IMR-90 (cell line): ENCODE results near the gene ARHGEF37. TPM values are rescaled to one million over a fixed set of nuclear protein-coding genes. Genes with fewer than 3 reads are reported as not detected.

Experiments
- ATAC-seq: fragments of 200-7000 bp; cut with Tn5 transposase; 2 replicates; pipeline ENCODE4 v1.9.1; 2020; ENCODE audit warnings: low read depth, mild to moderate bottlenecking, moderate library complexity
- BruUV-seq: library from RNA; stranded (reverse); fragments of 400-500 nt; replicated peaks from 2 replicates; lab custom pipeline; 2021; lab: Mats Ljungman, UMichigan
- CTCF ChIA-PET: fragments of 300-600 bp; formaldehyde crosslinking; extraction: SDS; loops from one replicate; lab custom pipeline; 2021; ENCODE audit warnings: antibody characterized with exemption; lab: Yijun Ruan, JAX
- POLR2A ChIA-PET: fragments of 300-600 bp; sonication (Branson Sonifier 250); formaldehyde crosslinking; loops from one replicate; lab custom pipeline; 2022; ENCODE audit warnings: antibody characterized with exemption; ENCODE audit not compliant: unreplicated experiment; lab: Charles Lee
- DNase-seq: peaks from one replicate; pipeline ENCODE4 v3.0.0; 2013
- H2AFZ ChIP-seq: replicated peaks from 2 replicates; pipeline ENCODE3; 2013; ENCODE audit warnings: low read length, mild to moderate bottlenecking; ENCODE audit not compliant: poor library complexity
- H2AK5ac ChIP-seq: 2 replicates; pipeline ENCODE4 v1.6.1; 2013; ENCODE audit warnings: low read depth, low read length, inconsistent platforms
- H2AK9ac ChIP-seq: replicated peaks from 2 replicates; pipeline ENCODE3; 2013; ENCODE audit warnings: mild to moderate bottlenecking, low read depth, low read length, moderate library complexity; ENCODE audit not compliant: poor library complexity
- H2BK120ac ChIP-seq: 2 replicates; pipeline ENCODE4 v1.6.1; 2013; ENCODE audit warnings: low read depth, low read length, inconsistent platforms
- H2BK15ac ChIP-seq: 3 replicates; pipeline ENCODE4 v1.6.1; 2013; ENCODE audit warnings: low read depth, low read length, inconsistent platforms
- H2BK20ac ChIP-seq: 2 replicates; pipeline ENCODE4 v1.6.1; 2013; ENCODE audit warnings: low read depth, mild to moderate bottlenecking, inconsistent platforms, low read length, moderate library complexity
- H2BK5ac ChIP-seq: 2 replicates; pipeline ENCODE4 v1.6.1; 2013; ENCODE audit warnings: mild to moderate bottlenecking, low read depth, low read length, inconsistent platforms; ENCODE audit not compliant: poor library complexity, severe bottlenecking
- H3K14ac ChIP-seq: replicated peaks from 2 replicates; pipeline ENCODE4 v1.6.1; 2013; ENCODE audit warnings: low read depth, low read length, inconsistent platforms
- H3K18ac ChIP-seq: 2 replicates; pipeline ENCODE4 v1.6.1; 2013; ENCODE audit warnings: low read depth, low read length, control low read depth
- H3K23ac ChIP-seq: 2 replicates; pipeline ENCODE4 v1.6.1; 2013; ENCODE audit warnings: low read depth, low read length, inconsistent platforms
- H3K27ac ChIP-seq: 2 replicates; pipeline ENCODE4 v1.5.1; 2013; ENCODE audit warnings: mild to moderate bottlenecking, control low read depth, low read length; ENCODE audit not compliant: insufficient read depth
- H3K27me3 ChIP-seq: 2 replicates; pipeline ENCODE4 v1.6.1; 2013; ENCODE audit warnings: low read length; ENCODE audit not compliant: control insufficient read depth, insufficient read depth
- H3K36me3 ChIP-seq: 2 replicates; pipeline ENCODE4 v1.6.1; 2013; ENCODE audit warnings: low read length, mixed read lengths; ENCODE audit not compliant: control insufficient read depth, insufficient read depth
- H3K4ac ChIP-seq: 2 replicates; pipeline ENCODE4 v1.6.1; 2013; ENCODE audit warnings: low read depth, low read length, inconsistent platforms
- H3K4me1 ChIP-seq: 2 replicates; pipeline ENCODE4 v1.6.1; 2013; ENCODE audit warnings: low read length, mixed read lengths; ENCODE audit not compliant: control insufficient read depth, insufficient read depth
- H3K4me2 ChIP-seq: 2 replicates; pipeline ENCODE4 v1.6.1; 2013; ENCODE audit warnings: low read depth, mild to moderate bottlenecking, control low read depth, low read length, moderate library complexity
- H3K4me3 ChIP-seq: 2 replicates; pipeline ENCODE4 v1.5.1; 2013; ENCODE audit warnings: low read depth, mild to moderate bottlenecking, control low read depth, low read length, moderate library complexity; ENCODE audit not compliant: insufficient read depth
- H3K56ac ChIP-seq: 2 replicates; pipeline ENCODE4 v1.6.1; 2013; ENCODE audit warnings: low read length, inconsistent platforms; ENCODE audit not compliant: insufficient read depth; ENCODE audit errors: extremely low read depth
- H3K79me1 ChIP-seq, 2 experiments: 2 replicates each; pipeline ENCODE4 v1.6.1; 2013; ENCODE audit warnings: low read length in 2 of 2, inconsistent platforms in 1 of 2, low read depth in 1 of 2
- H3K9ac ChIP-seq: 2 replicates; pipeline ENCODE4 v1.6.1; 2013; ENCODE audit warnings: low read depth, low read length, control low read depth
- H3K9me1 ChIP-seq: 2 replicates; pipeline ENCODE4 v1.6.1; 2013; ENCODE audit warnings: low read length, inconsistent platforms; ENCODE audit not compliant: insufficient read depth
- H3K9me3 ChIP-seq: 2 replicates; pipeline ENCODE4 v1.6.1; 2013; ENCODE audit warnings: low read length; ENCODE audit not compliant: control insufficient read depth, insufficient read depth
- H4K20me1 ChIP-seq: 2 replicates; pipeline ENCODE4 v1.6.1; 2013; ENCODE audit warnings: low read length, inconsistent platforms; ENCODE audit not compliant: insufficient read depth
- H4K5ac ChIP-seq: 2 replicates; pipeline ENCODE4 v1.6.1; 2013; ENCODE audit warnings: mild to moderate bottlenecking, low read depth, low read length, control low read depth
- H4K8ac ChIP-seq, 2 experiments: 2 replicates each; pipeline ENCODE4 v1.6.1; 2013; ENCODE audit warnings: low read depth in 2 of 2, low read length in 2 of 2, control low read depth in 1 of 2, inconsistent platforms in 1 of 2
- H4K91ac ChIP-seq: 2 replicates; pipeline ENCODE4 v1.6.1; 2013; ENCODE audit warnings: low read depth, low read length, inconsistent platforms; ENCODE audit not compliant: insufficient read depth
- CTCF ChIP-seq: conservative IDR thresholded peaks from 2 replicates; pipeline ENCODE4 v1.5.1; 2012; ENCODE audit warnings: mild to moderate bottlenecking, low read depth, low read length, improper control_type of control experiment
- POLR2A ChIP-seq: IDR thresholded peaks from 2 replicates; pipeline ENCODE4 v1.6.1; 2012; ENCODE audit warnings: mild to moderate bottlenecking, low read depth, low read length
- RAD21 ChIP-seq: IDR thresholded peaks from 2 replicates; pipeline ENCODE4 v1.6.1; 2012; ENCODE audit warnings: low read length, improper control_type of control experiment
- RCOR1 ChIP-seq: IDR thresholded peaks from 2 replicates; pipeline ENCODE4 v1.6.1; 2012; ENCODE audit warnings: mild to moderate bottlenecking, low read length, improper control_type of control experiment; ENCODE audit not compliant: insufficient replicate concordance
- RFX5 ChIP-seq: IDR thresholded peaks from 2 replicates; pipeline ENCODE4 v1.8.0; 2012; ENCODE audit warnings: low read depth, mild to moderate bottlenecking, low read length, moderate library complexity
- USF2 ChIP-seq: fragments of 150-350 bp; IDR thresholded peaks from 2 replicates; pipeline ENCODE4 v1.6.1; 2017; ENCODE audit warnings: mild to moderate bottlenecking, antibody characterized with exemption, low read length, low read depth
- WGBS, 2 experiments: methylation state at CpG; one replicate each; pipeline versions ENCODE4 v1.1.5 to v1.1.7; 2013; ENCODE audit warnings: missing lambda C conversion rate in 2 of 2; ENCODE audit not compliant: insufficient read length in 1 of 2; ENCODE audit errors: extremely low coverage in 2 of 2; 5-methylcytosine and 5-hydroxymethylcytosine counted together
- dilution Hi-C: fragments of 300-500 bp; cut with HindIII; formaldehyde crosslinking; loops from one replicate; pipeline ENCODE4 v1.14.3; 2018; ENCODE audit warnings: low sequenced_read_pairs; ENCODE audit not compliant: unreplicated experiment
- in situ Hi-C: fragments of 300-500 bp; cut with MboI; formaldehyde crosslinking; loops from 3 replicates; pipeline ENCODE4 v1.14.3; 2019; ENCODE audit warnings: low sequenced_read_pairs, inconsistent platforms, mixed read lengths
- intact Hi-C: fragments of 100-400 bp; cut with micrococcal nuclease; formaldehyde crosslinking; loops from 2 replicates; pipeline ENCODE4 v1.10.0; 2022
- polyA plus RNA-seq, 3 experiments: library from polyadenylated mRNA; depleted of rRNA; stranded (reverse); fragments of >200 nt; gene quantifications; 2 replicates each; pipeline ENCODE4 v1.2.3, GENCODE V29; 2012; ENCODE audit warnings: low replicate concordance in 1 of 3
- total RNA-seq: library from RNA; depleted of rRNA; stranded (reverse); fragments of >200 nt; gene quantifications from 2 replicates; pipeline ENCODE4 v1.2.3, GENCODE V29; 2012

Gene ARHGEF37
- total and polyA plus RNA-seq, 2 of the 4 experiments (the other 2 are of a cell fraction) = 0.39 to 0.54 TPM

- Histone ChIP-seq H3K56ac (no peak overlapping the region), H3K9me1 (no peaks in the 10 kb centered on the region), H3K27ac (no peak overlapping the region), H3K36me3 (no peaks in the 10 kb centered on the region), H2BK20ac (no peak overlapping the region), H2AK9ac (no peak overlapping the region), H3K9ac (no peak overlapping the region), H3K9me3 (no peaks in the 10 kb centered on the region), H2BK5ac (no peak overlapping the region), H3K18ac (no peak overlapping the region), H3K79me1 (no peaks in the 10 kb centered on the region), H2BK15ac (no peak overlapping the region), H3K4me3 (no peak overlapping the region), H3K4me1 (peaks cover 3% of the 10 kb centered on the region), H4K5ac (no peak overlapping the region), H3K4ac (no peak overlapping the region), H2BK120ac (no peak overlapping the region), H3K27me3 (peaks cover 7% of the 10 kb centered on the region), H3K14ac (no peak overlapping the region), H4K8ac (no peak overlapping the region), H2AFZ (no peak overlapping the region), H3K4me2 (no peak overlapping the region), H3K23ac (no peak overlapping the region), H4K91ac (no peak overlapping the region), H4K20me1 (no peaks in the 10 kb centered on the region), H2AK5ac (no peak overlapping the region)
- ChIA-PET POLR2A (no interaction called here), CTCF (no interaction called here)
- dilution Hi-C loops = no loop called here
- in situ Hi-C loops = no loop called here
- ATAC-seq (no peak), DNase-seq (no peak)
- WGBS, 2 experiments = no CpG with 5 or more reads among the region's 3 CpGs
- BruUV-seq = no TSS peak
- intact Hi-C loops = no loop called here
- TF ChIP-seq RCOR1 (no peak), RFX5 (no peak), RAD21 (no peak), CTCF (no peak), USF2 (no peak), POLR2A (no peak)
Observed at GRCh38 chr5:149622466-149622865, 41.2 kb downstream of the ARHGEF37 start.
